ENCODE measurements around the gene SEMG2.

- TF ChIP-seq CTCF (IDR thresholded peaks at IDR 0.05; ENCODE audit: low read length) = no peak
- TF ChIP-seq EZH2 (optimal IDR thresholded peaks at IDR 0.05; ENCODE audit: low read depth, low read length) = no peak
Observed at GRCh38 chr20:45206725-45207124, 14.4 kb upstream of the SEMG2 start, which contains the start of gene SEMG1.

Data from MM.1S (cell line).